ENCODE measurements around the gene GID8. TPM values are rescaled to one million over a fixed set of nuclear protein-coding genes. Genes with fewer than 3 reads are reported as not detected.

GID8 gene
- polyA plus RNA-seq, 2 donors, result 16.2 to 30.0 TPM

DNA sequence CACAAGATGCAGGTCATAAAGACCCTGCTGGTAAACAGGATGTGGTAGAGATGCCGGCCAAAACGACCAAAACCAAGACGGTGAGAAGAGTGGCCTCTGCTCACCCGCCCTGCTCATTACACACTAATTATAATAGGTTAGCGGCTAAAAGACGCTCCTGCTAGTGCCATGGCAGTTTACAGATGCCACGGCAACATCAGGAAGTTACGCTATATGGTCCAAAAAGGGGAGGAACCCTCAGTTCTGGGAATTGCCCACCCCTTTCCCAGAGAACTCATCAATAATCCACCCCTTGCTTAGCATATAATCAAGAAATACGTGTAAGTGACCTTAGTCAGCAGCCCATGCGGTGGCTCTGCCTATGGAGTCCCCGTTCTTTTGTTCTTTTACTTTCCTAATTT is 51.3 kb downstream of the GID8 start:
- WGBS, 2 donors, result 51% methylated on average over 11 of the region's 11 CpGs

DNA sequence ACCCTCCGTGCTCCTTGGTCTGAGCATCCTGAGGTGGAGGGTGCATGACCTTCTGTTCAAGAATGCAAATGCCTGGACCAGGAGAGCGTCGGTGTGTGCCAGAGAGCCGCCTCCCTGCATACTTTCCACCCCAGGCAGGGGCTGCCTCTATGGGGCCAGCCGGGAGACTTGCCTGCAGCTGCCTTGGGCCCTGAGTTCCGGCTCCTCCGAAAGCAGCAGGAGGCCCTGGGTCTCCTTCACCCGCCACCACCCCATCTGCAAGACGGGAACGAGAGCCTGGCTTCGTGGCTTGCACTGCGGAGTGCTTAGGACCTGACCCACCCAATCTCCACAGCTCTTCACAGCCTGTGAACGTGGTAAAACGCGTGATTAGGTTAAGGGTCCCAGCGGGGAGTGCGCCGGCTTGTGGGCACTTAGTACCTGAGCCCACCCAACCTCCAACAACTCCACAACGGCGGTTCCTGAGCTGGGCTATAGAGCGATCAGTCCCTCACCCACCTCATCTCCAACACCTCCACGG is 52.4 kb downstream of the GID8 start:
- 69 to 71% methylated on average over 22 of the region's 22 CpGs for WGBS, 2 donors

More for the DNA sequence above, 51.3 kb downstream of the GID8 start:
- Histone ChIP-seq H3K4me1 (ENCODE audit: control insufficient read depth in 2 of 2, insufficient read depth in 2 of 2, low read length in 1 of 2) (no peaks in the 10 kb centered on the region), H3K4me3 (ENCODE audit: low read depth in 1 of 2, low read length in 2 of 2) (no peak overlapping the region), H3K27me3 (ENCODE audit: control insufficient read depth in 1 of 2, insufficient read depth in 2 of 2, low read length in 2 of 2) (no peaks in the 10 kb centered on the region), H3K36me3 (ENCODE audit: control insufficient read depth in 2 of 2, insufficient read depth in 2 of 2, low read length in 1 of 2) (no peaks in the 10 kb centered on the region), H3K27ac (ENCODE audit: low read depth in 2 of 2, low read length in 1 of 2) (no peak overlapping the region), H3K9me3 (ENCODE audit: control insufficient read depth in 2 of 2, insufficient read depth in 1 of 2, low read depth in 1 of 2, low read length in 1 of 2) (no peaks in the 10 kb centered on the region)

DNA sequence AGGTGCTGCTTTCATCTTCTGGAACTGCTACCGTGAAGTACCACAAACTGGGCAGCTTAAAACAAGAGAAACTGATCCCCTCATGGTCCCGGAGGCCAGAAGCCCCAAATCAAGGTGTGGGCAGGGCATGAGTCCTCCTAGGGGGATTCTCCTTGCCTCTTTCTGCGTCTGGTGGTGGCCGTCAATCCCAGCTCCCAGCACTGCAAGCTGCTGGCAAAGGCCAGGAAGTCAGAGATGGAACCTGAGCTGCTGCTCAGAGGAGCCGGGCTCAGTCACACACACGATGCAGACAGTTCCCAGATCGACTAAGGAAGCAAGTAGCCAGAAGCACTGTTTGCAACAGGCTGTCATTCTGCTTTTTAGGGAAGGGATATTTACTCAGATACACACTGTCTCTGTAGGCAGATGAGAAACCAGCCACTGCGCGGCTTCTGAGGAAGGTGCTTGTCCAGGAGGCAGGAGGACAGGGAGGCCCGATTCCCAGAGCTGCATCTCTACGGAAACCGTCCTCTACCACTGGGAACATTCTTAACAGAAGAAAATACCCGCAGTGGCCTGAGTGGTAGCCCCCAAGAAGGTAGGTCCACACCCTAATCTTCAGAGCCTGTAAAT is 53.4 kb downstream of the GID8 start:
- Histone ChIP-seq H3K27me3 (ENCODE audit: control insufficient read depth in 1 of 2, insufficient read depth in 2 of 2, low read length in 2 of 2) (peaks cover 0 to 7% of the 10 kb centered on the region in 2 donors), H3K4me1 (ENCODE audit: control insufficient read depth in 2 of 2, insufficient read depth in 2 of 2, low read length in 1 of 2) (no peaks in the 10 kb centered on the region), H3K4me3 (ENCODE audit: low read depth in 1 of 2, low read length in 2 of 2) (no peak overlapping the region), H3K9me3 (ENCODE audit: control insufficient read depth in 2 of 2, insufficient read depth in 1 of 2, low read depth in 1 of 2, low read length in 1 of 2) (no peaks in the 10 kb centered on the region), H3K36me3 (ENCODE audit: control insufficient read depth in 2 of 2, insufficient read depth in 2 of 2, low read length in 1 of 2) (no peaks in the 10 kb centered on the region), H3K27ac (ENCODE audit: low read depth in 2 of 2, low read length in 1 of 2) (no peak overlapping the region)
- WGBS, 2 donors, result 69 to 71% methylated on average over 13 of the region's 13 CpGs

More for the DNA sequence above, 52.4 kb downstream of the GID8 start:
- Histone ChIP-seq H3K4me1 (ENCODE audit: control insufficient read depth in 2 of 2, insufficient read depth in 2 of 2, low read length in 1 of 2) (no peaks in the 10 kb centered on the region), H3K36me3 (ENCODE audit: control insufficient read depth in 2 of 2, insufficient read depth in 2 of 2, low read length in 1 of 2) (no peaks in the 10 kb centered on the region), H3K4me3 (ENCODE audit: low read depth in 1 of 2, low read length in 2 of 2) (no peak overlapping the region), H3K27ac (ENCODE audit: low read depth in 2 of 2, low read length in 1 of 2) (no peak overlapping the region), H3K27me3 (ENCODE audit: control insufficient read depth in 1 of 2, insufficient read depth in 2 of 2, low read length in 2 of 2) (peaks cover 0 to 6% of the 10 kb centered on the region in 2 donors), H3K9me3 (ENCODE audit: control insufficient read depth in 2 of 2, insufficient read depth in 1 of 2, low read depth in 1 of 2, low read length in 1 of 2) (no peaks in the 10 kb centered on the region)

DNA sequence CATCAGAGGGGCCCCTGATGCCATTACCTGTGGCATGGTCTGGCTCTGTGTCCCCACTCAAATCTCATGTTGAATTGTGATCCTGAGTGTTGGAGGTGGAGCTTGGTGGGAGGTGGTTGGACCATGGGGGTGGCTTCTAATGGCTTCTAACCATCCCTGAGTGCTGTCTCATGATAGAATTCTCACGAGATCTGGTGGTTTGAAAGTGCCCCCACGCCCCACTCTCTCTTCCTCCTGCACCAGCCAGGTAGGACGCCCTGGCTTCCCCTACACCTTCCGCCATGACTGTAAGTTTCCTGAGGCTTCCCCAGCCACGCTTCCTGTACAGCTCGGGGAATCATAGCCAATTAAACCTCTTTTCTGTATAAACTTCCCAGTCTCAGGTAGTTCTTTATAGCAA is 53.9 kb downstream of the GID8 start:
- Histone ChIP-seq H3K27me3 (ENCODE audit: control insufficient read depth in 1 of 2, insufficient read depth in 2 of 2, low read length in 2 of 2) (peaks cover 0 to 7% of the 10 kb centered on the region in 2 donors), H3K4me1 (ENCODE audit: control insufficient read depth in 2 of 2, insufficient read depth in 2 of 2, low read length in 1 of 2) (no peaks in the 10 kb centered on the region), H3K27ac (ENCODE audit: low read depth in 2 of 2, low read length in 1 of 2) (no peak overlapping the region), H3K36me3 (ENCODE audit: control insufficient read depth in 2 of 2, insufficient read depth in 2 of 2, low read length in 1 of 2) (no peaks in the 10 kb centered on the region), H3K9me3 (ENCODE audit: control insufficient read depth in 2 of 2, insufficient read depth in 1 of 2, low read depth in 1 of 2, low read length in 1 of 2) (no peaks in the 10 kb centered on the region), H3K4me3 (ENCODE audit: low read depth in 1 of 2, low read length in 2 of 2) (no peak overlapping the region)
- WGBS, 2 donors, result 64 to 65% methylated on average over 6 of the region's 6 CpGs

DNA sequence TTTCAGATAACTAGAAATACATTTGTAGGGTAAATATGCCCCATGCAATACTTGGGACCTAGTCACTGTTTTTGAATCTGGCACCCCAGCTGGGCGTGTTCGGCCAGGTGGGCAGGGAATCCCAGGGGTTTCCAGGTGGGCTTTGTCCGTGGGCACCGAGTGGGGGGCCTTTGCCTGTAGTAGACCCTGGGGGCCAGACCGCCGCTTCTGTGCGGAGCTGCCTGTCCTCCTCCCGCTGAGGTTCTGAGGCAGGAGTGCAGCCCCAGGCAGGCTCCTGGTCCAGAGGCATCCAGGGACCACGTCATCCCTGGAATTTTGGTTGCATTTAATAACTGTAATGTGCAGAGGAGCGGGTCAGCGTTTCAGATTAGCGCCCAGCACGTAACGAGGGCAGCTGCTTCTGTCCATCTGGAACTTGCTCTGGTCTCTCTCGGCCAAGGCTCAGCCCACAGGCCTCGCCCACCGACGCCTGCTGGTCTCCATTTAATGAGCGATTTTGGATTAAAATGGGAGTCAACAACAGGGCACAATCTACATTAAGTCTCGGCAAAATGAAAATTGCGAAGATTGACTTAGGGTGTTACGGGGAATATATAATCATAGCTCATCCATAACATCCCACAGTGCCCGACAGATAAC is 56.0 kb downstream of the GID8 start:
- Histone ChIP-seq H3K27me3 (ENCODE audit: control insufficient read depth in 1 of 2, insufficient read depth in 2 of 2, low read length in 2 of 2) (peaks cover 0 to 12% of the 10 kb centered on the region in 2 donors), H3K4me3 (ENCODE audit: low read depth in 1 of 2, low read length in 2 of 2) (no peak overlapping the region), H3K36me3 (ENCODE audit: control insufficient read depth in 2 of 2, insufficient read depth in 2 of 2, low read length in 1 of 2) (no peaks in the 10 kb centered on the region), H3K27ac (ENCODE audit: low read depth in 2 of 2, low read length in 1 of 2) (no peak overlapping the region), H3K9me3 (ENCODE audit: control insufficient read depth in 2 of 2, insufficient read depth in 1 of 2, low read depth in 1 of 2, low read length in 1 of 2) (peaks cover 0 to 4% of the 10 kb centered on the region in 2 donors), H3K4me1 (ENCODE audit: control insufficient read depth in 2 of 2, insufficient read depth in 2 of 2, low read length in 1 of 2) (no peaks in the 10 kb centered on the region)
- 85% methylated on average over 23 of the region's 23 CpGs for WGBS, 2 donors

DNA sequence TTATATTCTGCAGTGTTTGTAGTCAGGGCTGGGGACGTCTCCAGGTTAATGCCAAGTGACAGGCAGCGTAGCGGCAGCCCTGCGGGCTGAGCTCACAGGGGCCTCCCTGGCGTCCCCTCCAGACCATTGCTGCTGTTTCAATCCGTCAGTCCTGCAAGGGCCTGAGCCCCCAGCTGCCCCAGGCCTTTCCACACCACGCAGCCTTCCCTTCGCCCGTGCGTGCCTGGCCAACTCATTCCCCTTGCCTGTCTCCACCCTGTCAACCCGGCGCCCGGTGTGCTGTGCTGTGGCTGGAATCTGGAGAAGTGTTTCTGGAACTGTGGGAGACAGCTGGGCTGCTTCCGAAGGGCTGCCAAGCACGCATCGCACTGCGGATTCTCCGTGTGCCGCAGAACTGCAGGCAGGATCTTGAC is 56.9 kb downstream of the GID8 start:
- H3K36me3 ChIP-seq (ENCODE audit: control insufficient read depth in 2 of 2, insufficient read depth in 2 of 2, low read length in 1 of 2), result no peaks in the 10 kb centered on the region
- 74% methylated on average over 19 of the region's 19 CpGs for WGBS, 2 donors
- H3K27me3 ChIP-seq (ENCODE audit: control insufficient read depth in 1 of 2, insufficient read depth in 2 of 2, low read length in 2 of 2), result peaks cover 0 to 12% of the 10 kb centered on the region in 2 donors
- no peak overlapping the region for H3K27ac ChIP-seq (ENCODE audit: low read depth in 2 of 2, low read length in 1 of 2)
- no peak overlapping the region for H3K4me3 ChIP-seq (ENCODE audit: low read depth in 1 of 2, low read length in 2 of 2)
- H3K4me1 ChIP-seq (ENCODE audit: control insufficient read depth in 2 of 2, insufficient read depth in 2 of 2, low read length in 1 of 2), result no peaks in the 10 kb centered on the region
- peaks cover 0 to 4% of the 10 kb centered on the region in 2 donors for H3K9me3 ChIP-seq (ENCODE audit: control insufficient read depth in 2 of 2, insufficient read depth in 1 of 2, low read depth in 1 of 2, low read length in 1 of 2)

DNA sequence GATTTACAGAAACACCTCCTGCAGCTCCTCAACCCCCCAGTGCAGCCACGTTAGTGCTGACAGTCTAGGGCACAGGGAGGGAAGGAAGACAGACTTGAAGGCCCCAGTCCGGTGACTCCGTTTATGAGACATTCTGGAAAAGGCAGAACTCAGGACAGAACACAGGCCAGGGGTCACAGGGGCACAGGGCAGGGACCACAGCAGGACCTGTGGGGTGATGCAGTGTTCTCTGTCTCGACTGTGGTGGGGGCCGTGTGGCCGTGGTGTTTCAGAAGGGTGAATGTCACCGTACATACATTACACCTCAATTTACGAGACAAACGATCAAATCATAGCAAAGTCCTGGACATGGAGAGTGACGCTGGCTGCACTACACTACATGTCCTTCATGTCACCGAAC is 57.5 kb downstream of the GID8 start:
- Histone ChIP-seq H3K27ac (ENCODE audit: low read depth in 2 of 2, low read length in 1 of 2) (no peak overlapping the region), H3K36me3 (ENCODE audit: control insufficient read depth in 2 of 2, insufficient read depth in 2 of 2, low read length in 1 of 2) (no peaks in the 10 kb centered on the region), H3K4me1 (ENCODE audit: control insufficient read depth in 2 of 2, insufficient read depth in 2 of 2, low read length in 1 of 2) (no peaks in the 10 kb centered on the region), H3K9me3 (ENCODE audit: control insufficient read depth in 2 of 2, insufficient read depth in 1 of 2, low read depth in 1 of 2, low read length in 1 of 2) (peaks cover 0 to 4% of the 10 kb centered on the region in 2 donors), H3K4me3 (ENCODE audit: low read depth in 1 of 2, low read length in 2 of 2) (no peak overlapping the region), H3K27me3 (ENCODE audit: control insufficient read depth in 1 of 2, insufficient read depth in 2 of 2, low read length in 2 of 2) (peaks cover 3 to 12% of the 10 kb centered on the region in 2 donors)
- WGBS, 2 donors, result 54 to 66% methylated on average over 11 of the region's 11 CpGs

DNA sequence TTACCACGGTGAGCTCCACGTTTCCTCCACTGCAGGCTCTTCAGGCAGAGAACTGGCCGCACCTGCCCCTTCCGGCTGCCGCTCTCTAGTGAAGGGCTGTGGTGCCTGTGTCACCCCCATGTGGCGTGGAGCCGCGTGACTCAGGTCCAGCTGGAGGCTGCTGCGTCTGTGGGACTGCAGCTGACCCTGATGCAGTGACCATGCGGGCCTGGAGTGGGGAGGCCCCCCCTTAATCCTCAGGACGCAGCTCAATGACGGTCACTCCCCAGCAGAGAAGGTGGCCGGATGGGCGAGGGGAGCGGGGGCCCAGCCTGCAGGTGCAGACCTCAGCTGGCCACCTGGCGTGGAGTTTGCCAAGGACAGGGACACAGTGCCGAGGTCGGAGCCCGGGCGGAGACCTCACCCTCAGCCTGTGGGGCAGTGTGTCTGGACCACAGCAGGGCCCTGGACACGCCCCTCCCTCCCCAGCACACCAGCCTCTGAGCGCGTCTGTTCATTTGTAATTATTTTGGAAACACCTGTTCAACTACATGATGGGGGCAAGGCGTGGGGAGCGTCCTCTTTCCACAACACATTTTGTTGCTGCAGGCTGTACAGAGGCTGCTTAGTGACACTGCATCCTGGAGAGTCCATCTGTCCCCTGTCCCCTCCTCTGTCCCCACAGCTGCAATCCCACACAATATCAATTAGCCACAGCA is 58.1 kb downstream of the GID8 start:
- WGBS, 2 donors, result 69 to 72% methylated on average over 25 of the region's 25 CpGs
- Histone ChIP-seq H3K27me3 (ENCODE audit: control insufficient read depth in 1 of 2, insufficient read depth in 2 of 2, low read length in 2 of 2) (peaks cover 3 to 12% of the 10 kb centered on the region in 2 donors), H3K9me3 (ENCODE audit: control insufficient read depth in 2 of 2, insufficient read depth in 1 of 2, low read depth in 1 of 2, low read length in 1 of 2) (peaks cover 0 to 4% of the 10 kb centered on the region in 2 donors), H3K27ac (ENCODE audit: low read depth in 2 of 2, low read length in 1 of 2) (no peak overlapping the region), H3K36me3 (ENCODE audit: control insufficient read depth in 2 of 2, insufficient read depth in 2 of 2, low read length in 1 of 2) (no peaks in the 10 kb centered on the region), H3K4me1 (ENCODE audit: control insufficient read depth in 2 of 2, insufficient read depth in 2 of 2, low read length in 1 of 2) (no peaks in the 10 kb centered on the region), H3K4me3 (ENCODE audit: low read depth in 1 of 2, low read length in 2 of 2) (no peak overlapping the region)

DNA sequence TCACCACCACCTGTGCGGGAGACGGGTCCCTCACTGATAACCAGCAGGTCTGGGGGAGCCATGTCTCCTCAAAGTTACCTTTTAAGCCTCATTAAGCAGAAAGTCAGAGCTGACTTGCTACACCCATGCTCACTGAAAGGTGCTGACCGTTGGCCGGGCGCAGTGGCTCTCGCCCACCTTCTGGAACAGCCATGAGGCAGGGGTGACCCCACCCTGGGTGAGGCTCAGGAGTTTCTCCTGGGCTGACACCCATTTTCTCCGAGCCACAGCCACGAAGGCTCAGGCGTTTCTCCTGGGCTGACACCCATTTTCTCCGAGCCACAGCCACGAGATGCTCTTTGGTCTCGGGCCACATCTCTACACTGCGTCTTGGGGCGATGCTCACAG is 58.6 kb downstream of the GID8 start:
- Histone ChIP-seq H3K36me3 (ENCODE audit: control insufficient read depth in 2 of 2, insufficient read depth in 2 of 2, low read length in 1 of 2) (no peaks in the 10 kb centered on the region), H3K4me1 (ENCODE audit: control insufficient read depth in 2 of 2, insufficient read depth in 2 of 2, low read length in 1 of 2) (no peaks in the 10 kb centered on the region), H3K27me3 (ENCODE audit: control insufficient read depth in 1 of 2, insufficient read depth in 2 of 2, low read length in 2 of 2) (peaks cover 3 to 15% of the 10 kb centered on the region in 2 donors), H3K27ac (ENCODE audit: low read depth in 2 of 2, low read length in 1 of 2) (no peak overlapping the region), H3K4me3 (ENCODE audit: low read depth in 1 of 2, low read length in 2 of 2) (no peak overlapping the region), H3K9me3 (ENCODE audit: control insufficient read depth in 2 of 2, insufficient read depth in 1 of 2, low read depth in 1 of 2, low read length in 1 of 2) (peaks cover 0 to 4% of the 10 kb centered on the region in 2 donors)
- WGBS, 2 donors, result 84 to 88% methylated on average over 14 of the region's 14 CpGs
